Measurements from ENCODE around the gene HIPK1. TPM values are rescaled to one million over a fixed set of nuclear protein-coding genes. Genes with fewer than 3 reads are reported as not detected.

The HIPK1 gene
- total RNA-seq: 10 to 100 TPM; 89.3 to 92.7 TPM

DNA sequence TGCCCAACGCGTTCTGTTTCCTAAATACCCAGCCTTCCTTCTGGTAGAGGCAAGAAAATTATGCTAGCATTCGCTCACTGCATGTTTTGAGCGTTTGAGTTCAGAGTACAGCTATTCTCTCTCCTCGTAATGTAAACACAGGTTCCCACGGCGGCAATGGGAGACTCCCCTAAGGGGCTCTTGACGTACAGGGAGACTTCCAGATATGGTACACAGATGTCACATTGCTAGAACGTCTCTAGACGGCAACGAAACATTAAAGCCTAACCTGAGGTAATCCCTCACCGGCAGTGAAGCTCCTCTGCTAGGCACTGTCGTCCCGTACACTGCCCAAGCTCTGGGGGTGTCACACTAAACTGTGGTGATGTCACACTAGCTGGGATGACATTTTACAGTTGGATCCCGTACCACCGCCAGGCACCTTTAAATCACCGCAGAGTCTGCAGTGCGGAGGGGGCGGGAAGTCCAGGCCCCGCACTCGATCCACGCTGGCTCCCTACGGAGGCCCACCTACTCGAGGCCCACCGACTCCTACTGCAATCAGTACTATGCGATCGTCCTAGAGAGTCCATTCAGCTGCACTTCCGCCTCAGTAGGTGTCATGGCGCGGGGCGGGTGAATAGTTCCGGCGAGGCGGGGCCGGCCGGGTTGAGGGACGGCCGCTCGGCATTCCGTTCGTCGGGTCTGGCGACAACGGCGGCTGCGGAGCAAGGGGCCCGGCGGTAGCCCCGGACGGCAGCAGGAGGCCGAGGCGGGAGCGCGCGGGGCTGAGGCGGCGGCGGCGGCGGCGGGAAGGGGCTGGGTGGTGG is at the start of gene HIPK1:
Gene HIPK1 (plus strand): TSS at position 384 of the 809 bp plus-strand sequence.
- peak within 1 kb of the TSS; percentile 99 for H3K27ac Mint-ChIP-seq
- H3K4me1 Mint-ChIP-seq (ENCODE audit: low read depth): peaks cover 45% of the 10 kb centered on the region
- no peaks in the 10 kb centered on the region for H3K9me3 Mint-ChIP-seq (ENCODE audit: insufficient read depth)
- ChIA-PET CTCF (interaction anchor here (0.6 to 7.4 kb wide), 21 partner anchors 9 to 353 kb away, joined by 3 to 121 read pairs (median 5); partner anchors contain the start of genes AP4B1, DCLRE1B and RSBN1), POLR2A (interaction anchor here (0.6 to 5.5 kb wide), 22 partner anchors 9 to 1310 kb away, joined by 3 to 110 read pairs (median 6); partner anchors contain the start of genes AP4B1, DCLRE1B, RSBN1 and ST7L)
- peaks cover 14% of the 10 kb centered on the region for H3K36me3 Mint-ChIP-seq (ENCODE audit: low read depth)
- DNase-seq (peak; percentile 95), ATAC-seq (peak; percentile 62)
- peaks cover under 1% of the 10 kb centered on the region for H3K27me3 Mint-ChIP-seq (ENCODE audit: low read depth)
- peak within 1 kb of the TSS; percentile 95 for H3K4me3 Mint-ChIP-seq

DNA sequence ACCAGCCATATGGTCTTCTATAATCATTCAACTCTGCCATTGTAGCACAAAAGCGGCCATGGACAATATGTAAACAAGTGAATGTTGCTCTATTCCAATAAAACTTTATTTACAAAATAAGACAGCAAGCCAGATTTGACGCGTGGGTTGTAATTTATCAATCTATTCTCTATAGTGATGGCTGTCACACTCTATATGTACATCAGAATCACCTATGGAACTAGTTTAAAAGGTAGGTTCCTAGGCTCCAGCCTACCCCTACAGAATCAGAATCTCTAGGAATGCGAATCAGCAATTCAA is 49.4 kb upstream of the HIPK1 start:
- CTCF ChIA-PET: interaction anchor here (0.7 to 2.4 kb wide), 9 partner anchors 10 to 78 kb away, joined by 3 to 12 read pairs (median 4); partner anchors contain the start of genes AP4B1 and DCLRE1B
- H3K27ac Mint-ChIP-seq: peak overlapping the region; percentile 70
- H3K4me3 Mint-ChIP-seq: no peak overlapping the region
- H3K9me3 Mint-ChIP-seq (ENCODE audit: insufficient read depth): peaks cover 6% of the 10 kb centered on the region
- peaks cover 60% of the 10 kb centered on the region for H3K4me1 Mint-ChIP-seq (ENCODE audit: low read depth)
- peaks cover 19% of the 10 kb centered on the region for H3K36me3 Mint-ChIP-seq (ENCODE audit: low read depth)
- no peak for ATAC-seq
- no peaks in the 10 kb centered on the region for H3K27me3 Mint-ChIP-seq (ENCODE audit: low read depth)
- POLR2A ChIA-PET: interaction anchor here (2.9 to 5.7 kb wide), 3 partner anchors 10 to 50 kb away, joined by 11 to 38 read pairs (median 15); partner anchors contain the start of genes AP4B1, DCLRE1B and HIPK1
- no peak for DNase-seq

DNA sequence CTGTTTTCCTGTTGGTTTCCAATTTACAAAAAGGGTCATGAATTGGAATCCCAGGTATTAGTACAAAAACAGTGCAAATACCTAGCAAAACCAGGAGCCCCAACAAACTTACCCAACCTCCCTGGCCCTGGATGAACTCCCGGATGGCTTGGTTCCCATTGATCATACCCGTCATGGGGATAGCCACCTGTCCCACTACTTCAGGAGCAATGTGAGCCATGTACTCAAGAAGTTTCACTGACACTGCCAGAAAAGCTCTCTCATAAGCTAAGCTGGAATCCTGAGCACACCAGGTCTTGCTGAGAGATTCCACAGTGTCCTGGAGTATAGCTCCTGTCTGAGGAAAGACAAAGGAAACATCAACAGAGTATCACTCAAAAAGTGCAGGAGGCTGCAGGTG is 47.5 kb upstream of the HIPK1 start:
- H3K4me1 Mint-ChIP-seq (ENCODE audit: low read depth): peaks cover 42% of the 10 kb centered on the region

DNA sequence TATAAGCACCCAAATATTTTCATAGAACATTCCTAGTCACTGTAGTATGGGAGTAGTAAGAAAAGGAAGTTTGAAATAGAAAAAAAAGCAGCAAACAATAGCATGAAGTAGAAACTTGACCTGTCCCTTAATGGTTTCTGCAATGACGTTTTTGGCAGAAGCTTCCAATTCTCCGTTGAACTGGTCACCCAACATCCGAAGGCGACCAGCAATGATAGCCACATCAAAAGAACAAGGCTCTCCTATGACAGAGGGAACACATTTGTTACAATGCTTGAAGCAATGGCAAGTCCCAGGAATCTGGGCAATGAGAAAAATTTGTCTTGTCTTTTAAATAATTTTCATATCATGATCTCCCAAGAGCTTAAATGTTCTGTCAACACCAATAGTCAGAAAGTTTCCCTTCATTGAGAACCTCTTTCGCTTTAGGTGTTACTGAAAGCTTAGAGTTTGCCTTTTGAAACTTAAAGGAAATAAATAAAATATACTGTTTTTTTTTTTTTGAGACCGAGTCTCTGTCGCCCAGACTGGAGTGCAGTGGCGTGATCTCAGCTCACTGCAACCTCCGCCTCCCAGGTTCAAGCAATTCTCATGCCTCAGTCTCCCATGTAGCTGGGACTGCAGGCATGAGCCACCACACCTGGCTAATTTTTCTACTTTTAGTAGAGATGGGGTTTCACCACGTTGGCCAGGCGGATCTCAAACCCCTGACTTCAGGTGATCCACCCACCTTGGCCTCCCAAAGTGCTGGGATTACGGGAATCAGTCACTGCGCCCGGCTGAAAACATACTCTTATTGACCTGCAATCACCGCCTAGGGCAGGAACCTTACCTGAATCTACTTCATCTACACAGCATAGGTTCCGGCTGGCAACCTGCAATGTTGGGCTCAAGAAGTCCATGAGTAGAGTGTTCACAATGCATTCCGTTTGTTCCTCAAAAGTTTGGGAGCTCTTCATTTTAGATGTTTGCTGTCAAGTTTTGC is 42.4 kb upstream of the HIPK1 start:
- POLR2A ChIA-PET: no interaction called here
- peak; percentile 13 for DNase-seq

More for the DNA sequence above, 47.5 kb upstream of the HIPK1 start:
- peaks cover 23% of the 10 kb centered on the region for H3K36me3 Mint-ChIP-seq (ENCODE audit: low read depth)
- H3K4me3 Mint-ChIP-seq: no peak overlapping the region
- H3K27ac Mint-ChIP-seq: no peak overlapping the region
- ChIA-PET CTCF (interaction anchor here (0.6 to 2.4 kb wide), 10 partner anchors 9 to 809 kb away, joined by 3 to 12 read pairs (median 6); partner anchors contain the start of genes AP4B1 and LRIG2), POLR2A (interaction anchor here (4.1 to 5.7 kb wide), 2 partner anchors 12 to 23 kb away, joined by 15 to 38 read pairs; partner anchors contain the start of genes AP4B1 and DCLRE1B)
- H3K27me3 Mint-ChIP-seq (ENCODE audit: low read depth): no peaks in the 10 kb centered on the region
- no peak for ATAC-seq
- no peak for DNase-seq
- H3K9me3 Mint-ChIP-seq (ENCODE audit: insufficient read depth): peaks cover 6% of the 10 kb centered on the region

DNA sequence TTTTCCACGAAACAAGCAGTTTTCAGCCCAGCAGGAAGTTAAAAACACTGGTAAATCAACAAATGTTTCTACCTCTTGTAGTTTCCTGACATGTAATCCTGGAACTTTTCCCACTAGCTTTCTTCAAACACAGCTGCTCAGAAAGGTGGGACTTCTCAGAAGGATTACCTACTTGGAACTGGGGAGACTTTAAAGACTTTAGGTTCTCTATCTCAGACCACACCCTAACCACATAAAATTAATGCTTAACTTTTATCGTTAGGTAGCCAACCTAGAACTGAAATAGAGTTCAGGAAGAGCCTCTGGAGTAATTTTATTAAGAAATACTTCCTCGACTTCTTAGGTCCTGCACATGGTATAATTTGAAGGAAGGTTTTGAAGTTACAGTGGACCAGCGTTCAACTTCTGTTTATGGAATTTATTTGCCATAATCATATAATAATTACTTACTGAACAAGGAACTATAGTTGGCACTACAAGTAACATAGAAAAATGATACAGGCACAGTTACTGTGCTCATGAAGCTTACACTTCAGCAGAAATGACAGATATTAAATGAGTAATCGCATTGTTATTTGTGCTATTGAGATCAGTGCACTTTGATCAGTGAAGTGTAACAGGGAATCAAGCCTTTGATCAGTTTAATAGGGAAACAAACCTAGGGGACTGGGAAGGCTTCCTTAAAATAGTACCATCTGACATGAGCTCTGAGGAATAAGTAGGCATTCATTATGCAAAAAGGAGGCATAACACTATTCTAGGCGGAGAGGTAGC is 41.5 kb upstream of the HIPK1 start, which contains the start of gene BCL2L15:
Gene BCL2L15 (minus strand): TSS at position 180 of the 774 bp plus-strand sequence. CDS start 206 bp downstream, outside the sequence.
- Mint-ChIP-seq H3K4me1 (ENCODE audit: low read depth) (peaks cover 17% of the 10 kb centered on the region), H3K27me3 (ENCODE audit: low read depth) (no peaks in the 10 kb centered on the region), H3K27ac (peak within 1 kb of the TSS; percentile 27), H3K4me3 (no peak within 1 kb of the TSS), H3K9me3 (ENCODE audit: insufficient read depth) (no peaks in the 10 kb centered on the region), H3K36me3 (ENCODE audit: low read depth) (peaks cover 18% of the 10 kb centered on the region)
- ChIA-PET POLR2A (no interaction called here), CTCF (interaction anchor here (1.4 to 2.2 kb wide), 4 partner anchors 12 to 19 kb away, joined by 4 to 8 read pairs (median 6); no protein-coding TSS in a partner anchor)
- ATAC-seq (no peak), DNase-seq (no peak)

More for the DNA sequence above, 42.4 kb upstream of the HIPK1 start:
- no peak overlapping the region for H3K4me3 Mint-ChIP-seq
- peaks cover 13% of the 10 kb centered on the region for H3K36me3 Mint-ChIP-seq (ENCODE audit: low read depth)
- CTCF ChIA-PET: interaction anchor here (1.4 to 1.9 kb wide), 4 partner anchors 11 to 43 kb away, joined by 4 to 6 read pairs (median 4); partner anchors contain the start of gene HIPK1
- peaks cover 18% of the 10 kb centered on the region for H3K4me1 Mint-ChIP-seq (ENCODE audit: low read depth)
- no peaks in the 10 kb centered on the region for H3K9me3 Mint-ChIP-seq (ENCODE audit: insufficient read depth)
- H3K27me3 Mint-ChIP-seq (ENCODE audit: low read depth): no peaks in the 10 kb centered on the region
- no peak for ATAC-seq
- peak overlapping the region; percentile 27 for H3K27ac Mint-ChIP-seq

DNA sequence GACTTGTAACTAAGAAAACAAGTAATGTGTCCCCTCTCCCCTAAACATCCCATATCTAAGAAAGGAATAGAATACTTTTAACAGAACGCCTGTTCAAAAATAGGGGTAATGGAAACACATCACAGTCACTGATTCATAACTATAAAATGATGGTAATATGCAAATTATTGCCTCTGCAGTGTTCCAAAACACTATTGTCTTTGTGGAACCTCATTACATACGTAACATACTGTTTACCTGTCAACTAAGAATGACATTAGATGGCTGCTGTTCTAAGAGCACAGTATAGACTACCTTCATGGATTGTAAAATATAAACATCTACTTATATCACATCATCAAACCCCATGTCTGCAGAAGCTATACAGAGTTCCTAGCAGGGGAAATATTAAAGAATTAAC is 38.3 kb upstream of the HIPK1 start:
- CTCF ChIA-PET: interaction anchor here (1.5 to 1.9 kb wide), 3 partner anchors 10 to 13 kb away, joined by 3 to 7 read pairs (median 6); partner anchors contain the start of gene AP4B1
- Mint-ChIP-seq H3K27ac (no peak overlapping the region), H3K27me3 (ENCODE audit: low read depth) (no peaks in the 10 kb centered on the region), H3K4me1 (ENCODE audit: low read depth) (peaks cover 13% of the 10 kb centered on the region), H3K36me3 (ENCODE audit: low read depth) (peaks cover 33% of the 10 kb centered on the region), H3K4me3 (no peak overlapping the region), H3K9me3 (ENCODE audit: insufficient read depth) (no peaks in the 10 kb centered on the region)
- DNase-seq (no peak), ATAC-seq (no peak)
- POLR2A ChIA-PET: no interaction called here

DNA sequence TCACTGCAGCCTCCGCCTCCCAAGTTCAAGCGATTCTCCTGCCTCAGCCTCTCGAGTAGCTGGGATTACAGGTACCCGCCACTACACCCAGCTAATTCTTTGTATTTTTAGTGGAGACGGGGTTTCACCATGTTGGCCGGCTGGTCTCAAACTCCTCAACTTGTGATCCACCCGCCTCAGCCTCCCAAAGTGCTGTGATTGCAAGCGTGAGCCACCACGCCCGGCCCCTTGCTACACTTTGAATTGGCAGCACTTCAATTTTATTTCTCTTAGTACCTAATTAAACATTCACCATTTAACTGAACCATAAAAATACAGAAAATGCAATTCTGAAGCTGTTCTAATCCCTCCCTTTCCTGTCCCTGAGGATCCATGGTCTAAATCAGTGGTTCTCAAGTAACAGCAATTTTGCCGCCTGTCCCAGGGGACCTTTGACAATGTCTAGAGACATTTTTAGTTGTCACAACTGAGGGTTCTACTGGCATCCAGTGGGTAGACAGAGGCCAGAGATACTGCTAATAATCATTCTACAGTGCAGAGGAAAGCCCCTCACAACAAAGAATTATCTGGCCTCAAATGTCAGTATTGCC is 37.4 kb upstream of the HIPK1 start:
- Mint-ChIP-seq H3K9me3 (ENCODE audit: insufficient read depth) (no peaks in the 10 kb centered on the region), H3K27me3 (ENCODE audit: low read depth) (no peaks in the 10 kb centered on the region), H3K36me3 (ENCODE audit: low read depth) (peaks cover 38% of the 10 kb centered on the region), H3K27ac (peak overlapping the region; percentile 34), H3K4me1 (ENCODE audit: low read depth) (peaks cover 13% of the 10 kb centered on the region), H3K4me3 (no peak overlapping the region)
- ChIA-PET POLR2A (no interaction called here), CTCF (interaction anchor here (1.7 to 2.0 kb wide), 3 partner anchors 10 to 22 kb away, joined by 3 to 7 read pairs (median 6); no protein-coding TSS in a partner anchor)
- DNase-seq (peak; percentile 14), ATAC-seq (no peak)

DNA sequence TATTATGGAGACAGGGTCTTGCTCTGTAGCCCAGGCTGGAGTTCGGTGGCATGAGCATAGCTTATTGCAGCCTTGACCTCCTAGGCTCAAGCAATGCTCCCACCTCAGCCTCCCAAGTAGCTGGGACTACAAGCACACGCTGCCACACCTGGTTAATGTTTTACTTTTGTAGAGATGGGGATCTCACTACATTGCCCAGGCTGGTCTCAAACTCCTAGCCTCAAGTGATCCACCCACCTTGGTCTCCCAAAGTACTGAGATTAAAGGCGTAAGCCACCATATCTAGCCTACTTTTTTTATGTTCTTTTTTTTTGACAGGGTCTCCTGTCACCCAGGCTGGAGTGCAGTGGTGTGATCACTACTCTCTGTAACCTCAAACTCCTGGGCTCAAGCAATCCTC is 35.9 kb upstream of the HIPK1 start:
- H3K4me1 Mint-ChIP-seq (ENCODE audit: low read depth): peaks cover 5% of the 10 kb centered on the region
- H3K4me3 Mint-ChIP-seq: no peak overlapping the region
- peaks cover 44% of the 10 kb centered on the region for H3K36me3 Mint-ChIP-seq (ENCODE audit: low read depth)
- no peaks in the 10 kb centered on the region for H3K27me3 Mint-ChIP-seq (ENCODE audit: low read depth)
- ATAC-seq: no peak
- ChIA-PET CTCF (interaction anchor here (0.9 to 2.3 kb wide), 5 partner anchors 12 to 26 kb away, joined by 3 to 9 read pairs (median 4); no protein-coding TSS in a partner anchor), POLR2A (interaction anchor here (0.7 to 1.1 kb wide), 3 partner anchors 11 to 38 kb away, joined by 4 to 5 read pairs (median 5); partner anchors contain the start of gene AP4B1)
- DNase-seq: no peak
- no peaks in the 10 kb centered on the region for H3K9me3 Mint-ChIP-seq (ENCODE audit: insufficient read depth)
- H3K27ac Mint-ChIP-seq: peak overlapping the region; percentile 13

DNA sequence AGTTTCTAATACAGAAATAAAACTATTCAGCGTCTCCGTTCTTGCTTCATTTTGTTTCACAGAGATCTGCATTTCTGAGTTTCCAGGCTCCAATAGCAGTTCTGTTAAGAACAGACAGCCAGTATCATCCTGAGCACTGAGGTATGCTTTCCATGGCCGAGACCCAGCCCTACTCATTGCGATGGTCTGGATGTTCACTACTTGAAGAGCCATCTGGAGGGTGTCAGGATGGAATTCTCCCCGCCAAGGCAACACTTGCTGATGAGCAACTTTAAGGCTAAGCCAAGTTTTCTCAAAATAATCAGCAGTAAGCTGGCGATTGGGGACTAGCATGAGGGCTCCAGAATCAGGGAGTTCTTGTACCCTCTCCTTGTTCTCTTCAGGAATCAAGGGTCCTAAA is 34.0 kb upstream of the HIPK1 start:
- DNase-seq (no peak), ATAC-seq (no peak)
- peaks cover 20% of the 10 kb centered on the region for H3K4me1 Mint-ChIP-seq (ENCODE audit: low read depth)
- H3K27ac Mint-ChIP-seq: no peak overlapping the region
- H3K36me3 Mint-ChIP-seq (ENCODE audit: low read depth): peaks cover 63% of the 10 kb centered on the region
- H3K4me3 Mint-ChIP-seq: no peak overlapping the region
- no peaks in the 10 kb centered on the region for H3K9me3 Mint-ChIP-seq (ENCODE audit: insufficient read depth)
- H3K27me3 Mint-ChIP-seq (ENCODE audit: low read depth): no peaks in the 10 kb centered on the region
- ChIA-PET CTCF (interaction anchor here (1.1 to 1.5 kb wide), 2 partner anchors 9 kb away, joined by 5 to 7 read pairs; partner anchors contain the start of gene AP4B1), POLR2A (no interaction called here)

DNA sequence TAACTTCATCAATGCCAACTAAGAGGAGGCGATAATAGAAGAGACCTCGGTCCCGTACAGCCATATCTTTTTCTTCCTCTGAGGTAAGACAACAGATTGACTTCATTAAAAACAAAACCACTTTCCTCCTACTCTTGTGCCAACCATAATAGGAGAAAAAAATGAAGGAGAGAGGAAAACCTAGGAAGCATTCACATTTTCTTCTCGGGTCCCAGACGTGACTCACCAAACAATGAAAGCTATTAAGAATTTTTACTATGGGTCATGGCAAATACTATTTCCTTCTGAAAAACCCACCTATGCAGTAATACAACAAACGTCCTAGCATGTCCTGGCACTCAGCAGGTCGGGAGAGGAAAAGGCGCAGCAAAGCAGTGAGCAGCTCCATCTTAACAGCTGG is 33.2 kb upstream of the HIPK1 start:
- ChIA-PET POLR2A (no interaction called here), CTCF (interaction anchor here (1.1 to 1.5 kb wide), 4 partner anchors 8 to 29 kb away, joined by 3 to 7 read pairs (median 4); partner anchors contain the start of gene AP4B1)
- ATAC-seq: no peak
- Mint-ChIP-seq H3K9me3 (ENCODE audit: insufficient read depth) (no peaks in the 10 kb centered on the region), H3K4me1 (ENCODE audit: low read depth) (peaks cover 29% of the 10 kb centered on the region), H3K4me3 (no peak overlapping the region), H3K27ac (no peak overlapping the region), H3K36me3 (ENCODE audit: low read depth) (peaks cover 70% of the 10 kb centered on the region), H3K27me3 (ENCODE audit: low read depth) (no peaks in the 10 kb centered on the region)
- no peak for DNase-seq
